GM12878 (cell line): ENCODE results near the gene MYCBPAP. TPM values are rescaled to one million over a fixed set of nuclear protein-coding genes. Genes with fewer than 3 reads are reported as not detected.

Experiments used
- ATAC-seq: fragments of 200-7000 bp; cut with Tn5 transposase; 3 replicates; pipeline ENCODE4 v1.9.1; 2020; ENCODE audit warnings: mild to moderate bottlenecking, moderate library complexity
- BruUV-seq: library from RNA; stranded (reverse); fragments of 400-500 nt; replicated peaks from 2 replicates; lab custom pipeline; 2021; lab: Mats Ljungman, UMichigan
- CTCF ChIA-PET: fragments of 300-600 bp; sonication (Branson Sonifier 250); formaldehyde crosslinking; extraction: SDS; loops from one replicate; lab custom pipeline; 2021; ENCODE audit warnings: inconsistent platforms; lab: Yijun Ruan, JAX
- POLR2A ChIA-PET: fragments of 350-600 bp; formaldehyde crosslinking; extraction: SDS; loops from one replicate; lab custom pipeline; 2021; ENCODE audit warnings: inconsistent platforms; lab: Charles Lee
- RAD21 ChIA-PET: fragments of 300-600 bp; sonication (Branson Sonifier 250); formaldehyde crosslinking; loops from one replicate; lab custom pipeline; 2023; ENCODE audit warnings: antibody characterized with exemption; ENCODE audit not compliant: unreplicated experiment; lab: Charles Lee
- SMC1A ChIA-PET: fragments of 300-600 bp; sonication (Branson Sonifier 250); formaldehyde crosslinking; loops from one replicate; lab custom pipeline; 2023; ENCODE audit not compliant: unreplicated experiment, uncharacterized antibody; lab: Charles Lee
- DNase-seq: peaks from one replicate; pipeline ENCODE4 v3.0.0-alpha.2; 2011; ENCODE audit warnings: low read depth, low spot score
- FAIRE-seq: peaks from 3 replicates; lab custom pipeline; 2011; peaks lifted over from hg19 to GRCh38; lab: Jason Lieb, UNC
- H2AFZ ChIP-seq: 2 replicates; pipeline ENCODE4 v1.6.0; 2011; ENCODE audit warnings: low read depth, low read length, control low read depth; ENCODE audit not compliant: control insufficient read depth
- H3K27ac ChIP-seq: 2 replicates; pipeline ENCODE4 v1.5.1; 2011; ENCODE audit warnings: control low read depth; ENCODE audit not compliant: control insufficient read depth, insufficient read depth
- H3K27me3 ChIP-seq, 2 experiments: replicated peaks in 1 of 2; 2 replicates each; pipeline versions ENCODE4 v1.6.0 to v1.6.1; 2011; ENCODE audit warnings: low read length in 1 of 2; ENCODE audit not compliant: control insufficient read depth in 2 of 2, insufficient read depth in 2 of 2
- H3K36me3 ChIP-seq, 2 experiments: 2 replicates each; pipeline ENCODE4 v1.5.1; 2011; ENCODE audit warnings: low read length in 1 of 2; ENCODE audit not compliant: control insufficient read depth in 2 of 2, insufficient read depth in 2 of 2
- H3K4me1 ChIP-seq: 2 replicates; pipeline ENCODE4 v1.6.1; 2011; ENCODE audit warnings: mild to moderate bottlenecking, low read length, moderate library complexity, mixed read lengths; ENCODE audit not compliant: control insufficient read depth, insufficient read depth
- H3K4me2 ChIP-seq: 2 replicates; pipeline ENCODE4 v1.6.0; 2011; ENCODE audit warnings: control low read depth; ENCODE audit not compliant: control insufficient read depth, insufficient read depth
- H3K4me3 ChIP-seq: fragments of 200-600 bp; sonication (generic); 2 replicates; pipeline ENCODE4 v1.5.1; 2016
- H3K79me2 ChIP-seq: 2 replicates; pipeline ENCODE4 v1.6.0; 2011; ENCODE audit warnings: low read length; ENCODE audit not compliant: control insufficient read depth, insufficient read depth
- H3K9ac ChIP-seq: 2 replicates; pipeline ENCODE4 v1.8.0; 2011; ENCODE audit warnings: low read length, control low read depth, mixed read lengths; ENCODE audit not compliant: control insufficient read depth, insufficient read depth
- H3K9me3 ChIP-seq: replicated peaks from 3 replicates; pipeline ENCODE4 v1.5.1; 2011; ENCODE audit warnings: mild to moderate bottlenecking, low read length; ENCODE audit not compliant: control insufficient read depth, insufficient read depth
- H4K20me1 ChIP-seq: 2 replicates; pipeline ENCODE4 v1.6.0; 2011; ENCODE audit not compliant: control insufficient read depth, insufficient read depth
- ASH2L ChIP-seq: fragments of 300-600, 200-600 bp; sonication (generic); IDR thresholded peaks from 2 replicates; pipeline ENCODE4 v1.6.1; 2017; ENCODE audit warnings: low read depth, mild to moderate bottlenecking, borderline replicate concordance
- BCL11A ChIP-seq: IDR thresholded peaks from 2 replicates; pipeline ENCODE4 v1.6.1; 2011; ENCODE audit warnings: low read depth, low read length
- BMI1 ChIP-seq: fragments of 450-650 bp; IDR thresholded peaks from 2 replicates; pipeline ENCODE4 v1.6.1; 2016; ENCODE audit warnings: mild to moderate bottlenecking, moderate library complexity, borderline replicate concordance
- BRCA1 ChIP-seq: IDR thresholded peaks from 2 replicates; pipeline ENCODE4 v1.6.1; 2011; ENCODE audit warnings: low read depth, low read length, improper control_type of control experiment
- CEBPZ ChIP-seq: fragments of 150-350 bp; IDR thresholded peaks from 2 replicates; pipeline ENCODE4 v1.6.1; 2016; ENCODE audit warnings: low read depth, low read length
- CHD1 ChIP-seq: IDR thresholded peaks from 2 replicates; pipeline ENCODE4 v1.6.1; 2012; ENCODE audit warnings: low read depth, low read length, improper control_type of control experiment
- CHD4 ChIP-seq: fragments of 200-600 bp; sonication (generic); IDR thresholded peaks from 2 replicates; pipeline ENCODE4 v1.6.1; 2016; ENCODE audit warnings: mild to moderate bottlenecking
- POLR2AphosphoS2 ChIP-seq: IDR thresholded peaks from 2 replicates; pipeline ENCODE4 v1.6.1; 2011; ENCODE audit warnings: low read depth, mild to moderate bottlenecking, low read length, improper control_type of control experiment, moderate library complexity
- RFX5 ChIP-seq: IDR thresholded peaks from 2 replicates; pipeline ENCODE4 v1.6.1; 2011; ENCODE audit warnings: low read depth, low read length, improper control_type of control experiment
- TCF3 ChIP-seq: IDR thresholded peaks from 2 replicates; pipeline ENCODE4 v1.6.1; 2012; ENCODE audit warnings: low read depth, mild to moderate bottlenecking, low read length, borderline replicate concordance; ENCODE audit not compliant: insufficient read depth
- WGBS: methylation state at CpG from one replicate; pipeline ENCODE4 v1.1.6; 2016; ENCODE audit warnings: low lambda C conversion rate; ENCODE audit not compliant: insufficient replicate concordance, insufficient coverage; ENCODE audit errors: missing lambda C conversion rate; 5-methylcytosine and 5-hydroxymethylcytosine counted together
- in situ Hi-C: fragments of 300-500 bp; cut with MboI; formaldehyde crosslinking; loops from 9 replicates; pipeline ENCODE4 v1.14.3; 2018; ENCODE audit warnings: mixed read lengths
- intact Hi-C: fragments of 100-400 bp; cut with micrococcal nuclease; formaldehyde crosslinking; loops from one replicate; pipeline ENCODE4 v1.14.2; 2022; ENCODE audit not compliant: unreplicated experiment
- polyA plus RNA-seq, 11 experiments: library from polyadenylated mRNA; depleted of rRNA in 4 of 11; unstranded in 6 of 11; stranded (reverse) in 5 of 11; fragments of >200 nt; fragmentation: Nextera tagmentation in 4 of 11; fragmentation: Illumina TruSeq in 1 of 11; extraction: Ambion mirVana in 4 of 11; extraction: Trizol in 1 of 11; gene quantifications; 1 replicate in 1 of 11; 2 replicates in 10 of 11; pipeline versions ENCODE4 v1.2.1 to v1.2.3, GENCODE V29; 2011 to 2016; ENCODE audit warnings: inconsistent platforms in 2 of 11, missing spikeins in 2 of 11, low read depth in 1 of 11
- total RNA-seq, 4 experiments: library from RNA; depleted of rRNA in 3 of 4; stranded (reverse); fragments of >200 nt in 3 of 4; fragmentation: Illumina TruSeq in 1 of 4; extraction: Trizol in 1 of 4; gene quantifications; 2 replicates each; pipeline versions ENCODE4 v1.2.1 to v1.2.3, GENCODE V29; 2013 to 2021
- TF ChIP-seq, protein P1 (sequence below): fragments of 450-650 bp; IDR thresholded peaks from 2 replicates; pipeline ENCODE4 v1.6.1; 2017; ENCODE audit warnings: mild to moderate bottlenecking
- TF ChIP-seq, protein P2 (sequence below): fragments of 450-650 bp; formaldehyde crosslinking; IDR thresholded peaks from 2 replicates; pipeline ENCODE4 v1.4.0; 2020; ENCODE audit warnings: mild to moderate bottlenecking, moderate library complexity

The MYCBPAP gene
- total and polyA plus RNA-seq, 10 of the 15 experiments (the other 5 are each of a cell fraction or from before 2014, with no cell fraction given), result 0.23 to 2.7 (median 1.5) TPM

DNA sequence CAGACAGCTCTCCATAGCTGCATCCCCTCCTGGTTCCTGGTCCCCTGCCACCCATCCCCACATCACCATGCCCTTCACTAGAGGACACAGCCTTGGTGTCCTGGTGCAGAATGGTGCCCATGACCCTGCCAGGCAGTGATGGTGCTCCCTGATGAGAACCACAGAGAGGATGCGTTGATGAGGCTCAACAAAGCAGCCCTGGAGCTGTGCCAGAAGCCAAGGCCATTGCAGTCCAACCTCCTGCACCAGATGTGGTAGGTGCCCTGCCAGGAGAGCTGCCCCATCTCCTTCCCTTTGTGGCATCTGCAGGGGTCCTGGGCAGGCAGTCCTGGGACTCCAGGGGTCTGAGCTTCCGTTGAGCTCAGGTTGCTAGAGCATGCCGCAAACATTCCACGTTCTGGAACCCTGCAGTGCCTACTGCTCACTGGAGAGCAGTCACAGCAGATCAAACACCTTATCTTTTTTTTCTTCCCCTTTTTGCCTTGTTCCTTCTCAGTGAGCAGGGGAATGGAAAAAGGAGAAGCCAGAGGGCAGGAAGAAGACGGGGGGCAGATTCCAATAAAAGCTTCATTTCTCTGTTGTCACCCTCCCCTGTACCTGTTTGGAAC, 19.0 kb downstream of the MYCBPAP start:
- Histone ChIP-seq H3K9ac (no peak overlapping the region), H3K27me3 (peaks cover 3 to 4% of the 10 kb centered on the region in 2 experiments; a peak in 3 of 4 replicates), H2AFZ (no peak overlapping the region), H3K36me3 (no peaks in the 10 kb centered on the region), H3K4me2 (no peak overlapping the region), H3K9me3 (no peaks in the 10 kb centered on the region), H4K20me1 (no peaks in the 10 kb centered on the region), H3K27ac (no peak overlapping the region), H3K4me1 (no peaks in the 10 kb centered on the region), H3K4me3 (no peak overlapping the region), H3K79me2 (no peaks in the 10 kb centered on the region)
- intact Hi-C loops (no loop called here), in situ Hi-C loops (no loop called here)
- BruUV-seq, result no TSS peak
- no peak for ATAC-seq
- ChIA-PET CTCF (no interaction called here), POLR2A (interaction anchor here (0.6 to 0.7 kb wide), 3 partner anchors 27 to 301 kb away, joined by 3 to 9 read pairs (median 3); no protein-coding TSS in a partner anchor), RAD21 (no interaction called here), SMC1A (no interaction called here)
- 23% methylated on average over 5 of the region's 5 CpGs for WGBS
- no peak for FAIRE-seq
- no peak for DNase-seq
- no peak for TF ChIP-seq BMI1
- no peak for TF ChIP-seq POLR2AphosphoS2
- TF ChIP-seq, protein P1, sequence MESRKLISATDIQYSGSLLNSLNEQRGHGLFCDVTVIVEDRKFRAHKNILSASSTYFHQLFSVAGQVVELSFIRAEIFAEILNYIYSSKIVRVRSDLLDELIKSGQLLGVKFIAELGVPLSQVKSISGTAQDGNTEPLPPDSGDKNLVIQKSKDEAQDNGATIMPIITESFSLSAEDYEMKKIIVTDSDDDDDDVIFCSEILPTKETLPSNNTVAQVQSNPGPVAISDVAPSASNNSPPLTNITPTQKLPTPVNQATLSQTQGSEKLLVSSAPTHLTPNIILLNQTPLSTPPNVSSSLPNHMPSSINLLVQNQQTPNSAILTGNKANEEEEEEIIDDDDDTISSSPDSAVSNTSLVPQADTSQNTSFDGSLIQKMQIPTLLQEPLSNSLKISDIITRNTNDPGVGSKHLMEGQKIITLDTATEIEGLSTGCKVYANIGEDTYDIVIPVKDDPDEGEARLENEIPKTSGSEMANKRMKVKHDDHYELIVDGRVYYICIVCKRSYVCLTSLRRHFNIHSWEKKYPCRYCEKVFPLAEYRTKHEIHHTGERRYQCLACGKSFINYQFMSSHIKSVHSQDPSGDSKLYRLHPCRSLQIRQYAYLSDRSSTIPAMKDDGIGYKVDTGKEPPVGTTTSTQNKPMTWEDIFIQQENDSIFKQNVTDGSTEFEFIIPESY, result no peak
- TF ChIP-seq BRCA1, result no peak
- TF ChIP-seq, protein P2, sequence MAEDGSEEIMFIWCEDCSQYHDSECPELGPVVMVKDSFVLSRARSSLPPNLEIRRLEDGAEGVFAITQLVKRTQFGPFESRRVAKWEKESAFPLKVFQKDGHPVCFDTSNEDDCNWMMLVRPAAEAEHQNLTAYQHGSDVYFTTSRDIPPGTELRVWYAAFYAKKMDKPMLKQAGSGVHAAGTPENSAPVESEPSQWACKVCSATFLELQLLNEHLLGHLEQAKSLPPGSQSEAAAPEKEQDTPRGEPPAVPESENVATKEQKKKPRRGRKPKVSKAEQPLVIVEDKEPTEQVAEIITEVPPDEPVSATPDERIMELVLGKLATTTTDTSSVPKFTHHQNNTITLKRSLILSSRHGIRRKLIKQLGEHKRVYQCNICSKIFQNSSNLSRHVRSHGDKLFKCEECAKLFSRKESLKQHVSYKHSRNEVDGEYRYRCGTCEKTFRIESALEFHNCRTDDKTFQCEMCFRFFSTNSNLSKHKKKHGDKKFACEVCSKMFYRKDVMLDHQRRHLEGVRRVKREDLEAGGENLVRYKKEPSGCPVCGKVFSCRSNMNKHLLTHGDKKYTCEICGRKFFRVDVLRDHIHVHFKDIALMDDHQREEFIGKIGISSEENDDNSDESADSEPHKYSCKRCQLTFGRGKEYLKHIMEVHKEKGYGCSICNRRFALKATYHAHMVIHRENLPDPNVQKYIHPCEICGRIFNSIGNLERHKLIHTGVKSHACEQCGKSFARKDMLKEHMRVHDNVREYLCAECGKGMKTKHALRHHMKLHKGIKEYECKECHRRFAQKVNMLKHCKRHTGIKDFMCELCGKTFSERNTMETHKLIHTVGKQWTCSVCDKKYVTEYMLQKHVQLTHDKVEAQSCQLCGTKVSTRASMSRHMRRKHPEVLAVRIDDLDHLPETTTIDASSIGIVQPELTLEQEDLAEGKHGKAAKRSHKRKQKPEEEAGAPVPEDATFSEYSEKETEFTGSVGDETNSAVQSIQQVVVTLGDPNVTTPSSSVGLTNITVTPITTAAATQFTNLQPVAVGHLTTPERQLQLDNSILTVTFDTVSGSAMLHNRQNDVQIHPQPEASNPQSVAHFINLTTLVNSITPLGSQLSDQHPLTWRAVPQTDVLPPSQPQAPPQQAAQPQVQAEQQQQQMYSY (CRISPR knock-in tag), result no peak
- no peak for TF ChIP-seq CHD1
- TF ChIP-seq TCF3, result no peak
- TF ChIP-seq ASH2L, result no peak
- no peak for TF ChIP-seq RFX5
- no peak for TF ChIP-seq BCL11A
- no peak for TF ChIP-seq CEBPZ
- no peak for TF ChIP-seq CHD4
